ENCODE data around the gene MEDAG. TPM values are rescaled to one million over a fixed set of nuclear protein-coding genes. Genes with fewer than 3 reads are reported as not detected.

Gene MEDAG
- total RNA-seq, 3 donors from 2014 or later (not counting 1 experiment from before 2014, with no cell fraction given), result not detected

GRCh38 chr13:30908416-30908980 is 2.4 kb downstream of the MEDAG start:
- no peak for ATAC-seq
- peaks cover 38 to 53% of the 10 kb centered on the region in 2 donors for H3K27me3 Mint-ChIP-seq (ENCODE audit: low read depth in 2 of 2)
- intact Hi-C loops (cut with micrococcal nuclease), result no loop called here
- H3K27ac ChIP-seq (ENCODE audit: low read length), result no peak overlapping the region
- no peak overlapping the region for H3K4me3 Mint-ChIP-seq
- no peak overlapping the region for H3K4me3 ChIP-seq (ENCODE audit: low read length)
- H3K9me3 ChIP-seq (ENCODE audit: control insufficient read depth, insufficient read depth, low read length), result no peaks in the 10 kb centered on the region
- peaks cover 8% of the 10 kb centered on the region for H3K27me3 ChIP-seq (ENCODE audit: control insufficient read depth, insufficient read depth, low read length)
- no peak for DNase-seq
- H3K4me1 Mint-ChIP-seq, result peaks cover 0 to 9% of the 10 kb centered on the region in 2 donors
- WGBS (ENCODE audit: insufficient coverage), result 22% methylated on average over 5 of the region's 5 CpGs
- no peaks in the 10 kb centered on the region for H3K9me3 Mint-ChIP-seq
- no peak for TF ChIP-seq CTCF (IDR thresholded peaks at IDR 0.05)
- no peaks in the 10 kb centered on the region for H3K36me3 ChIP-seq (ENCODE audit: control insufficient read depth, insufficient read depth, low read length)
- H3K4me1 ChIP-seq (ENCODE audit: control insufficient read depth, insufficient read depth, low read length), result peaks cover 5% of the 10 kb centered on the region
- no peak overlapping the region for H3K27ac Mint-ChIP-seq
- H3K36me3 Mint-ChIP-seq, result no peaks in the 10 kb centered on the region

GRCh38 chr13:30910676-30911075 is 4.6 kb downstream of the MEDAG start:
- peaks cover 0 to 5% of the 10 kb centered on the region in 2 donors for H3K4me1 Mint-ChIP-seq
- H3K4me1 ChIP-seq (ENCODE audit: control insufficient read depth, insufficient read depth, low read length), result peaks cover 5% of the 10 kb centered on the region
- H3K27me3 ChIP-seq (ENCODE audit: control insufficient read depth, insufficient read depth, low read length), result peaks cover 4% of the 10 kb centered on the region
- H3K4me3 ChIP-seq (ENCODE audit: low read length), result no peak overlapping the region
- WGBS (ENCODE audit: insufficient coverage), result 88% methylated on average over 2 of the region's 3 CpGs
- intact Hi-C loops (cut with micrococcal nuclease), result no loop called here
- peaks cover 29 to 48% of the 10 kb centered on the region in 2 donors for H3K27me3 Mint-ChIP-seq (ENCODE audit: low read depth in 2 of 2)
- ATAC-seq (no peak), DNase-seq (no peak)
- H3K27ac Mint-ChIP-seq, result no peak overlapping the region
- H3K27ac ChIP-seq (ENCODE audit: low read length), result no peak overlapping the region
- no peaks in the 10 kb centered on the region for H3K9me3 Mint-ChIP-seq
- no peaks in the 10 kb centered on the region for H3K36me3 ChIP-seq (ENCODE audit: control insufficient read depth, insufficient read depth, low read length)
- no peak overlapping the region for H3K4me3 Mint-ChIP-seq
- H3K9me3 ChIP-seq (ENCODE audit: control insufficient read depth, insufficient read depth, low read length), result no peaks in the 10 kb centered on the region
- no peaks in the 10 kb centered on the region for H3K36me3 Mint-ChIP-seq
- no peak for TF ChIP-seq CTCF (IDR thresholded peaks at IDR 0.05)

DNA sequence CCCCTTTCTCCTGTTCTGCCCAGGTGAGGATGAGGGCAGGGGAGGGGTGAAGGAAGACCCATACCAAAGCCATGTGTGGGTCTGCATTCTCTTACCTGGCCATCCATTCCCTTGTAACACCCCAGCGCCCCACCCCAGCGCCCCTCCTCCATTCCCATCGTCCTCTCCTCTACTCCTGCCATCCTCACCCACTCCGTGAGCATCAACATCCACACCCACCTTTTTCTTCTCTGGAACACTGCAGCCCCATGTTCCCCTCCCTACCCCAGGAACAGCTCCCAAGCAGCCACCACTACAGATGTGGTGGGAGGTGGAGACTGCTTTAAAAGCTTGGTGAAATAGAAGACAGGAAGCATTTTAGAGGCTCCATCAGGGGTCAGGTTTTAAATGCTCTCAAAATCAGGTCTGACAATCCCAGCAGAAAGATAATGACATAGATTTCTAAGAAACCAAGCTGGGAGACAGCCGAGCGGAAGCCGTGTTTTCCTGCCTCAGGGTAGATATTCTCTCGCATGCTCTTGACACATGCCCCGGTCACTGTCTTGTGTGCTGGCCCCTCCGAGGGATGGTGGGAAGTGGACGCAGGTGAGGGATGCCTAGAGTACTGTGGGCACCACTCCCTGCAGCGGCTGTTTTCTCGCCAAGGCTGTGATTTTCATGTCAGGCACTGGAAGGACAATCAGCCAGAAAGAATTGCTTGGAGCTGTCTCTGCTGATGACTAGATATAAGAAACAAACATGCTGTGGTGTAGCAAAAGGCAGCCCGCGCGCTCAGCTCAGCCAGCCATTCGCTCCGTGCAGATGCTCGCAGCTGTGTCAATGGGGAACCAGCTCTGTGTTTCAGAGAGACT is 9.8 kb downstream of the MEDAG start:
- no peak overlapping the region for H3K4me3 ChIP-seq (ENCODE audit: low read length)
- H3K27me3 ChIP-seq (ENCODE audit: control insufficient read depth, insufficient read depth, low read length), result no peaks in the 10 kb centered on the region
- H3K9me3 ChIP-seq (ENCODE audit: control insufficient read depth, insufficient read depth, low read length), result no peaks in the 10 kb centered on the region
- Mint-ChIP-seq H3K36me3 (no peaks in the 10 kb centered on the region), H3K4me3 (no peak overlapping the region), H3K27me3 (ENCODE audit: low read depth in 2 of 2) (peaks cover 21 to 56% of the 10 kb centered on the region in 2 donors), H3K9me3 (no peaks in the 10 kb centered on the region), H3K27ac (no peak overlapping the region), H3K4me1 (no peaks in the 10 kb centered on the region)
- H3K27ac ChIP-seq (ENCODE audit: low read length), result no peak overlapping the region
- DNase-seq (no peak), ATAC-seq (no peak)
- H3K4me1 ChIP-seq (ENCODE audit: control insufficient read depth, insufficient read depth, low read length), result no peaks in the 10 kb centered on the region
- intact Hi-C loops (cut with micrococcal nuclease), result no loop called here
- no peaks in the 10 kb centered on the region for H3K36me3 ChIP-seq (ENCODE audit: control insufficient read depth, insufficient read depth, low read length)
- 88% methylated on average over 19 of the region's 19 CpGs for WGBS (ENCODE audit: insufficient coverage)
- TF ChIP-seq CTCF (IDR thresholded peaks at IDR 0.05), result no peak
